ENCODE measurements around the gene VPREB1.

Gene VPREB1

DNA sequence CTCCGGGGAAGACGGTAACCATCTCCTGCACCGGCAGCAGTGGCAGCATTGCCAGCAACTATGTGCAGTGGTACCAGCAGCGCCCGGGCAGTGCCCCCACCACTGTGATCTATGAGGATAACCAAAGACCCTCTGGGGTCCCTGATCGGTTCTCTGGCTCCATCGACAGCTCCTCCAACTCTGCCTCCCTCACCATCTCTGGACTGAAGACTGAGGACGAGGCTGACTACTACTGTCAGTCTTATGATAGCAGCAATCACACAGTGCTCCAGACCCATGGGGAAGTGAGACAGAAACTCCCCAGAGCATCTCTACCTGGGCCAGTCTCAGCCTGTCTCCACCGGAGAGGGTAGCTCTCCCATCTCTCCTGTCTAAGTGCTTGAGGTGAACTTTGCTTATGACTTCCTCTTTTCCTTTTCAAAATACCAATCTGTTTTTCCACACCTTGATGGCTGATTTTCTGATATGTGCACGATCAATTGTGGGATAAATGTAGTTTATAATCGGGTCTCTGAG lies 48.5 kb upstream of the VPREB1 start:
- H3K27ac ChIP-seq (ENCODE audit: low read length): no peak overlapping the region
- no peaks in the 10 kb centered on the region for H3K79me2 ChIP-seq (ENCODE audit: insufficient read depth, low read length)
- no peaks in the 10 kb centered on the region for H4K20me1 ChIP-seq (ENCODE audit: insufficient read depth, low read length)
- H3K9me3 ChIP-seq (ENCODE audit: insufficient read depth, low read length, severe bottlenecking): no peaks in the 10 kb centered on the region
- no peaks in the 10 kb centered on the region for H3K27me3 ChIP-seq (ENCODE audit: insufficient read depth, low read length, poor library complexity)
- TF ChIP-seq, protein P1, sequence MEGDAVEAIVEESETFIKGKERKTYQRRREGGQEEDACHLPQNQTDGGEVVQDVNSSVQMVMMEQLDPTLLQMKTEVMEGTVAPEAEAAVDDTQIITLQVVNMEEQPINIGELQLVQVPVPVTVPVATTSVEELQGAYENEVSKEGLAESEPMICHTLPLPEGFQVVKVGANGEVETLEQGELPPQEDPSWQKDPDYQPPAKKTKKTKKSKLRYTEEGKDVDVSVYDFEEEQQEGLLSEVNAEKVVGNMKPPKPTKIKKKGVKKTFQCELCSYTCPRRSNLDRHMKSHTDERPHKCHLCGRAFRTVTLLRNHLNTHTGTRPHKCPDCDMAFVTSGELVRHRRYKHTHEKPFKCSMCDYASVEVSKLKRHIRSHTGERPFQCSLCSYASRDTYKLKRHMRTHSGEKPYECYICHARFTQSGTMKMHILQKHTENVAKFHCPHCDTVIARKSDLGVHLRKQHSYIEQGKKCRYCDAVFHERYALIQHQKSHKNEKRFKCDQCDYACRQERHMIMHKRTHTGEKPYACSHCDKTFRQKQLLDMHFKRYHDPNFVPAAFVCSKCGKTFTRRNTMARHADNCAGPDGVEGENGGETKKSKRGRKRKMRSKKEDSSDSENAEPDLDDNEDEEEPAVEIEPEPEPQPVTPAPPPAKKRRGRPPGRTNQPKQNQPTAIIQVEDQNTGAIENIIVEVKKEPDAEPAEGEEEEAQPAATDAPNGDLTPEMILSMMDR (IDR thresholded peaks at IDR 0.05; ENCODE audit: borderline replicate concordance, extremely low read depth, low read length, poor library complexity, severe bottlenecking): no peak
- no peak for TF ChIP-seq EZH2 (IDR thresholded peaks at IDR 0.05; ENCODE audit: borderline replicate concordance, low read depth, low read length, severe bottlenecking)
- peaks cover 12% of the 10 kb centered on the region for H3K4me1 ChIP-seq (ENCODE audit: insufficient read depth, low read length)
- H3K4me2 ChIP-seq (ENCODE audit: insufficient read depth, low read length): no peak overlapping the region
- H2AFZ ChIP-seq (ENCODE audit: low read depth, low read length): no peak overlapping the region
- ATAC-seq (ENCODE audit: insufficient read depth, low read depth) (no peak), DNase-seq (no peak)
- H3K9ac ChIP-seq (ENCODE audit: low read depth, low read length): no peak overlapping the region
- no peak overlapping the region for H3K4me3 ChIP-seq (ENCODE audit: low read depth in 1 of 2, low read length in 2 of 2)
- H3K36me3 ChIP-seq (ENCODE audit: insufficient read depth, low read length): no peaks in the 10 kb centered on the region

DNA sequence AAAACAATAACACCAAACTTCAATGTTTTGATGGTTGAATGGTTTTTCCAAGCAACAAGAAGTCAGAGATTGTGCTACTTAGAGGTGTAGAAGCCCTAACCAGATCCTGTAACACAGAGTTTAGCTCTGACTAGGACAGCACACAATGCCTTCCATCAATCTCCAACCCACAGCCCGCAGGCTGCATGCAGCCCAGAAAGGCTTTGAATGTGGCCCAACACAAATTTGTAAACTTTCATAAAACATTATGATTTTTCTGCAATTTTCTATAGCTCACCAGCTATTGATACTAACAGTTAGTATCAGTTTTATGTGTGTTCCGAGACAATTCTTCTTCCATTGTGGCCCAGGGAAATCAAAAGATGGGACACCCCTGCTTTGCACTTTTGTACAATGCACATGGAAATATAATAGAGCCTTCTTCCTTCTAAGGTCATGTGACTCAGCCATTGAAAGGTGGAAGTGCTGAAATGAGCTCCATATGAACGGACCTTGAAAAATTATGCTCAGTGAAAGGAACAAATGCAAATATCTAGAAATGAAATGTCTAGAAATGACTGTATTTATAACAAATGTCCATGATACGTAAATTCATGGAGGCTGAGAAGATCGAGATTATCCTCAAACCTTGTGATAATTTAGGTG lies 47.6 kb upstream of the VPREB1 start:
- Histone ChIP-seq H3K4me1 (ENCODE audit: insufficient read depth, low read length) (peaks cover 21% of the 10 kb centered on the region), H4K20me1 (ENCODE audit: insufficient read depth, low read length) (no peaks in the 10 kb centered on the region), H3K79me2 (ENCODE audit: insufficient read depth, low read length) (no peaks in the 10 kb centered on the region), H3K9me3 (ENCODE audit: insufficient read depth, low read length, severe bottlenecking) (no peaks in the 10 kb centered on the region), H2AFZ (ENCODE audit: low read depth, low read length) (no peak overlapping the region), H3K27ac (ENCODE audit: low read length) (no peak overlapping the region), H3K9ac (ENCODE audit: low read depth, low read length) (no peak overlapping the region), H3K36me3 (ENCODE audit: insufficient read depth, low read length) (no peaks in the 10 kb centered on the region), H3K4me2 (ENCODE audit: insufficient read depth, low read length) (no peak overlapping the region), H3K27me3 (ENCODE audit: insufficient read depth, low read length, poor library complexity) (no peaks in the 10 kb centered on the region), H3K4me3 (ENCODE audit: low read depth in 1 of 2, low read length in 2 of 2) (no peak overlapping the region)
- ATAC-seq (ENCODE audit: insufficient read depth, low read depth) (no peak), DNase-seq (no peak)
- TF ChIP-seq, protein P1 (IDR thresholded peaks at IDR 0.05; ENCODE audit: borderline replicate concordance, extremely low read depth, low read length, poor library complexity, severe bottlenecking): no peak
- TF ChIP-seq EZH2 (IDR thresholded peaks at IDR 0.05; ENCODE audit: borderline replicate concordance, low read depth, low read length, severe bottlenecking): no peak

DNA sequence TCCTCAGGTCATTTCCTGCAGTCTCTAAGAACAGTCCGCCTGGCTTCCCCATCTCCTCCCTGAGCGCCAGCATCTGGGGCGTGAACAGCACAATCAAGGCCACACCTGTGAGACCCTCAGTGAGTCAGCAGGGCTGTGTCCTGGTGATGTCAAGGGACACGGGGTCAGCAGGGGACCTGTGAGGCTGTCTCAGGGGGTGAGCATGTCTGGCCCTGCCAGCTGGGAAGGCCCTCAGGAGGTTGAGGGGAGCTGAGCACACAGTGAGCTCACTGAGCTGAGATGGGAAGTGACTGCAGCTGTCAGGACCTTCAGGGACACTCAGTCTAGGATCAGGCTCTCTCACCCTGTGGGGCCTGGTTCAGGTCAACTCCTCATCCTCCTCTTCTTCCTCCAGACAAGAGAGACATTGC lies 46.6 kb upstream of the VPREB1 start:
- no peak overlapping the region for H3K9ac ChIP-seq (ENCODE audit: low read depth, low read length)

More for the DNA sequence above, 46.6 kb upstream of the VPREB1 start:
- no peaks in the 10 kb centered on the region for H3K9me3 ChIP-seq (ENCODE audit: insufficient read depth, low read length, severe bottlenecking)
- no peak overlapping the region for H3K4me3 ChIP-seq (ENCODE audit: low read depth in 1 of 2, low read length in 2 of 2)
- no peaks in the 10 kb centered on the region for H4K20me1 ChIP-seq (ENCODE audit: insufficient read depth, low read length)
- H2AFZ ChIP-seq (ENCODE audit: low read depth, low read length): no peak overlapping the region
- no peak for DNase-seq
- H3K4me1 ChIP-seq (ENCODE audit: insufficient read depth, low read length): peaks cover 22% of the 10 kb centered on the region
- TF ChIP-seq, protein P1 (IDR thresholded peaks at IDR 0.05; ENCODE audit: borderline replicate concordance, extremely low read depth, low read length, poor library complexity, severe bottlenecking): no peak
- no peak for TF ChIP-seq EZH2 (IDR thresholded peaks at IDR 0.05; ENCODE audit: borderline replicate concordance, low read depth, low read length, severe bottlenecking)
- no peaks in the 10 kb centered on the region for H3K27me3 ChIP-seq (ENCODE audit: insufficient read depth, low read length, poor library complexity)
- no peak for ATAC-seq (ENCODE audit: insufficient read depth, low read depth)
- no peak overlapping the region for H3K4me2 ChIP-seq (ENCODE audit: insufficient read depth, low read length)
- H3K79me2 ChIP-seq (ENCODE audit: insufficient read depth, low read length): no peaks in the 10 kb centered on the region
- H3K27ac ChIP-seq (ENCODE audit: low read length): no peak overlapping the region; the same call in 1 of the 2 replicates
- no peaks in the 10 kb centered on the region for H3K36me3 ChIP-seq (ENCODE audit: insufficient read depth, low read length)
